Endothelial cell of hepatic sinusoid (primary cell): ENCODE measurements around the gene PRKCZ.

Source experiments
- in situ Hi-C: cut with HindIII; loops from 2 replicates; pipeline ENCODE4 v1.10.0; 2017; ENCODE audit warnings: low sequenced_read_pairs

PRKCZ gene

GRCh38 chr1:2060072-2060471 lies 9.9 kb downstream of the PRKCZ start:
- in situ Hi-C loops: no loop called here

GRCh38 chr1:2060535-2060934 lies 10.3 kb downstream of the PRKCZ start:
- in situ Hi-C loops: no loop called here

DNA sequence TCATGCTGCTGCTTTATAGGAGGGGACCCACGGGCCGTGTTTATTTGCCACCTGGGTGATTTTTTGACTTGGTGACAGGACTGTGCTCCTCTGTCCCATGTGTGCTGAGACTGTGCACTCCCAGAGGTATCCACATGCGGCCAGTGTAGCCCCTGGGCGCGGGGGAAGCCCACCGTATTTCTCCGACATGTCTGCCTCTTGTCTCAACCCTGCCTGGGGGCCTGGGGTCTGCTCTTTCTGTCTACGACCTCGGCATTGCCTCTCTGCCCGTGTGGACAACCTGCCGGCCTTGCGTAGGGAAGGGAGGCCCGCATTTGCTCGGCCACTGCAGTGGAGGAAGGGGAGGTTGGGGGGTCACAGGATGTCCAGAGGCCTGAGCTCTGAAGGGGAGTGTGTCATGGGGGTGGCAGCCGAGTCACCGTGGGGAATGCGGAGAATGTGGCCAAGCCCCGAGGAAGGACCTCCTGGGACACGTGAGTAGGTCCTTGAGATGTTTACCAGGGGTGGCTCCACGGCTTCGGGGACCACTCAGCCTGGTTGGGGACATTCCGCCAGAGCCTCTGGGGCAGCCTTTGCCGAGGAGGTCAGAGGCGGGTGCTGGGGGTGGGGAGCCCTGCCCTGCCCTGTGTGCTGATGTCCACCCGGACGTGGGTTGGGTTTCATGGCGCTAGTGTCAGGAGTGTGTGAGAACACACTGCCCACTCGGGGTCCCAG lies 11.0 kb downstream of the PRKCZ start:
- in situ Hi-C loops: no loop called here

DNA sequence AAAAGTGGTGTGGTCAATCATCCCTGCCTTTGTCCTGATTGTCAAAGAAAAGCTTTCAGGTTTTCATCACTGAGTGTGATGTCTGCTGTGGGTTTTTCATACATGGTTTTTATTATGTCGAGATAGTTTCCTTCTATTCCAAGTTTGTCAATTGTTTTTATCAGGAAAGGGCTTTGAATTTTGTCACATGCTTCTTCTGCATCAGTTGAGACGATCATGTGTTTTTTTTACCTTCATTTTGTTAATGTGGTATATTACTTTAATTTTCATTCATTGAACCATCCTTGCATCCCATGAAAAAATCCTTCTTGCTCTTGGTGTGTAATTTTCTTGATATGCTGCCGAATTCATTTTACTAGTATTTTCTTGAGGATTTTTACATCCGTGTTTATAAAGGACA lies 15.5 kb downstream of the PRKCZ start:
- in situ Hi-C loops: no loop called here

DNA sequence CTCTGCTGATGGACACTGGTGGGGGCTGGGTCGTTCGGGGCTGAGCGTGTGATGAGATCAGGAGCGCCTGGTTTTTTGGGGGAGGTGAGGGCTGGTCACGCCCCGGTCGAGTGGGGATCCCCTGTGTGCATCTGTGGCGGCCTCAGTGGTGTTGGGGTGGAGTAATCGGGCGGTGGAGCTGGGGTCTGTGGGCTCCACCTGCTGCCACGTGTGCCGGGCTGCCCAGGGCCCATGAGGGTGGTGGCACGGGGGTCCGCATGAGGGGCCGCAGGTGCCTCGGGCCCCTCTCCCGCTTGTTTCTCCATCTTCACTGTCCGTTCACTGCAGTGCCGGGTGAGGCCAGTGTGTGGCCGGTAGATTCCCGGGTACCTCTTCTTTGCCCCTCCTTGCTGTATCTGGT lies 17.2 kb downstream of the PRKCZ start:
- in situ Hi-C loops: no loop called here

GRCh38 chr1:2067981-2068380 lies 17.8 kb downstream of the PRKCZ start:
- in situ Hi-C loops: no loop called here

DNA sequence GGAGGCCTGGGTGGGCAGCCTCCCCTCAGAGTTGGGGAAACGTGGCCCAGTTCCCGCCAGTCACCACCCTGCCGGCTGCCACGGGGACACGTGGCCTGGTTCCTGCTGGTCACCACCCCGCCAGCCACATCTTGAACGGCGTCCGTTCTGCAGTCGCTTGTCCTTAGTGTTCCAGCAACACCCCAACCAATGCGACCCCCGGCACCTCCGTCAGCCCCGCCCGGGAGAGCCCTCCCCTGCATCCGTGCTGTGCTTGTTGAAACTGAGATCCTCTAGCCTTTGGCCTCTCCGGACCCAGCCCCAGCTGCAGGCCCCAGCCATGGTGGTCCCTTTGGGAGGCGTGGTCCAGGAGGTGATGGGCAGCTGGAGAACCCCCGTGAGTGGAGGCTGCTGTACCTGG lies 18.7 kb downstream of the PRKCZ start:
- in situ Hi-C loops: no loop called here

DNA sequence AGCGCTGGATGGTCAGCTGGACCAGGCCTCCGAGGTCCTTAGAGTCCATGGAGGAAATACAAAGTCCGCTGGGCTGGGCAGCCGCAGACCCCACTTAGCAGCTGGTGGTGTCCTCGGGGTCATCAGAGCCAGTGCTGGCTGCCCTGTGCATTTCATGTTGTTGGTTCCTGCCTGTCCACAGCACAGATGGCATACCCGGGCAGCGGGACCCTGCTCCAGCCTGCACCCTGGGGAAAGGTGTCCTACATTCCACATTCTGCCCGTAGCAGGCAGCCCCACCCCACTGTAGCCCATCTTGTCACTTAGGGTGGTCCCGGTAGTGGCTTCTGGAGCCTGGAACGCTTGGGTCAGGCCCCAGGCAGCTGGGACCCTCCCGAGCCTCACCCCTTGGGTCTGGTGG lies 19.8 kb downstream of the PRKCZ start:
- in situ Hi-C loops: loop anchor here (5.0 kb wide), 1 partner anchor 87 kb away; no protein-coding TSS in a partner anchor

DNA sequence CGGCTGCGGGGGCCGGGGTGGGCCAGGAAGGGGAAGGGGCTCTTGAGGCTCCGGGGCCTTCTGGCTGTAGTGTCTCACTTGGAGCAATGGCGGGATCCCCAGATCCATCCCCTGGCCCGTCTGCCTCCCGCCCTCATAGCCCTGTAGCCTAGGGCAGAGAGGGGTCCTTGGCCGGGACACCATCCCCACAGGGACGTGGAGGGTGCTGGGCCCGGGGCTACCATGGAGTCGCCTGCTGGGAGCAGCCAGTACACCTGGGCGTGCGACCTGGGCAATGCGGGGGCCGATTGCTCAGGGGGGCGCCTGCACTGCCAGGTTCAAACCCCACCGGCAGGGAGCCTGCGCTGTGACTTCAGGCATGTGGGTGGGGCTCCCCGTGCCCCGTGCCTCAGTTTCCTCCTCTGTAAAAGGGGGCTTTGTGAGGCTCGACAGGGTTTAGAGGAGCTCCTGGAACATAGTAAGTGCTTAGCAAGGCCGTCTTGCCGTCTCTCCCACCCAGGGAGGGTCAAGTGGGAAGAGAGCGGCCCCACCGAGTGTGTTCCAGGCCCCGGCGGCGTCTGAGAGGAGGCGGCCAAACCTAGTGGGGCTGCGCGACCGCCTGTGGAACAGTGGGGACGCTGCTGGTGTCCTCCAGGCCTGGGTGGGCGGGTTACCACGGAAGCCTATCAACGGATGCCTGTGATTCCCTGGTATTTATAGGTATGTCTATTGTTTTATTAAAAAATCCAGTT lies 20.8 kb downstream of the PRKCZ start:
- in situ Hi-C loops: loop anchor here (5.0 kb wide), 1 partner anchor 86 kb away; no protein-coding TSS in a partner anchor

DNA sequence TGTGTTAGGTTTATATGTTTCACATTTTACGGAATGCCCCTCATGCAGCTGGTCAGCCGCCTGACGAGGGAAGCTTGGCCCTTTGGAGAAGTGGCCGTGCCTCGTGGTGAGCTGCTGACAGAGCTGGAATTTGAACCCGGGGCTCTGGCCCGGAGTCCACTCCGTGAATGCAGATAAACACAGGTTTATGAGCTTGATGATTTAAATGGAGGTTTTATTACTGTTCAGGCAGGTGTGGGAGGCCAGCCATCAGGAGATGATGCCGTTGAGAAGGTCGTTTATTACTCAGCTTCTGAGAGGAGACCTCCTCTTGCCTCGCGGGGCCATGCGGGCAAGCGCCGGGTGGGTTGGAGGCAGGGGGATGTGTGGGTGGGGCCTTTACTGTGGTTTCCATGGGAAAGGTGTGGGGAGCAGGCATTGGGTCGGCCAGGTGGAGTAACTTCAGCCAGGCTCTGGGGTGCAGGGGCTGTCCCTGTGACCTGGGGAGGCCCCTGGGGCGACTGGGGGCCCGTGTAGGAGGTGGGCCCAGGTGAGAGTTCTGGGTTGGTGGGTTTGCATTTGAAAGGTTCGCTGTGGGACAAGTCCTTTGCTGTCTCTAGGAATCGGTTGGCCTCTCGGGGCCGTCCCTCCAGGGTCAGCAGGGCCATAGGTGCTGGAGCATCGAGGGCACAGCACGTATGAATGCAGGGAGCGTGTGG lies 22.0 kb downstream of the PRKCZ start:
- in situ Hi-C loops: loop anchor here (5.0 kb wide), 1 partner anchor 85 kb away; no protein-coding TSS in a partner anchor

- in situ Hi-C loops: loop anchor here (5.0 kb wide), 1 partner anchor 84 kb away; no protein-coding TSS in a partner anchor
Measured at GRCh38 chr1:2072891-2073290, 22.7 kb downstream of the PRKCZ start.

DNA sequence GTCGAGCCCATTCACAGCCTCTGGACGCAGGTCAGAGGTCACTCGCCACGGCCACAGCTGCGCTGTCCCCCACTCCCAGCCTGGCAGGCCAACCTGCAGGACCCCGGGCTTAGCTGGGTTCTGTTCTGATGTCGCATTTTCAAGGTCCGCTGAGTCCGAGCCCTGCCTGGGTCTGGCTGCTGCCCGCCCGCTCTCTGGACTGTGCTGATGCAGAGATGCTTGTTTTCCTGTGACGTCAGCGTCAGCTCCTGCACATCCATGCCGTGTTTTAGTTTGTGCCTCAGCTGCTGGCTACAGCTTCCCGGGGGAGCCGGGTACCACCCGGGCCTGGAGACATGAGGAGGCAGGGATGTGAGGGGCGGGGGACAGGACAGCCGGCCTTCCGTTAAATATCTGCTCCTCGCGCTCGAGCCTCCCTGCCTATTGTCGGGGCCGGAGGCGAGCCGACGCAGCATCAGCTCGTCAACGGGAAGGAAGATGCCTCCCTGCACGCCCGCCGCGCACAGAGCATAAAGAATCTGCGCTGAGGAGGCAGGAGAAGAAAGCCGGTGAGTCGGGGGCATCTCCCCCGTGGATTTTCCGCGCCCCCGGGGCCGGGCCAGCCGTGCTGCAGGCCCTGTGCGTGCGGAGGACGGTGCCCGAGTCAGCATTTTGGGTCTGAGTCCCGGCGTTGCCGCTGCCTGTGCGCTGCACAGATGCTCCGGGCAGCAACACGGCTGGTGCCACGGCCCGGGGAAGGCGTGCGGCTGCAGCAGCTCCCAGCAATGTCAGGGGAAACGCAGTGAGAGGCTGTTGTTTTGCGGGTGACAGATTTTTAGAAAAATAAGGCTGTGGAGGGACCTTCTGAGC lies 23.4 kb downstream of the PRKCZ start:
- in situ Hi-C loops: loop anchor here (5.0 kb wide), 1 partner anchor 84 kb away; no protein-coding TSS in a partner anchor

DNA sequence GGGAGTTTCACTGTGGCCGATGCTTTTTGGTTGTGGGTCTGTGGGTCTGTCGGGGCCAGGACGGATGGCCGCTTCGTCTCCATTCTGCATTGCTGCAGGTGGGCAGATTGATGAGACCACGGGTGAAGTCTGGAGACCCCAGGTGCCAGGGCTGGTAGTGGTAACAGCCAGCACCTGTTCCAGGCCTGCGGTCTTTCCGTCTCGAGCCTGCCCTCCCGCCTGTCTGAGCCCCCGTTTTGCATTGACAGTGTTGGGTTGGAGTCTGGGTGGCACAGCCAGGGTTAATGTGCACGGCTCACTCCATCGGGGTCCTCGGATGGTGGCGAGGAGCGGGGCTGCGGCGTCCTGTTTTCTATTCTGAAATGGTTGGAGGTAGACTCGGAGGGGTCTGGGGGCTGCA lies 24.2 kb downstream of the PRKCZ start:
- in situ Hi-C loops: loop anchor here (5.0 kb wide), 1 partner anchor 83 kb away; no protein-coding TSS in a partner anchor

DNA sequence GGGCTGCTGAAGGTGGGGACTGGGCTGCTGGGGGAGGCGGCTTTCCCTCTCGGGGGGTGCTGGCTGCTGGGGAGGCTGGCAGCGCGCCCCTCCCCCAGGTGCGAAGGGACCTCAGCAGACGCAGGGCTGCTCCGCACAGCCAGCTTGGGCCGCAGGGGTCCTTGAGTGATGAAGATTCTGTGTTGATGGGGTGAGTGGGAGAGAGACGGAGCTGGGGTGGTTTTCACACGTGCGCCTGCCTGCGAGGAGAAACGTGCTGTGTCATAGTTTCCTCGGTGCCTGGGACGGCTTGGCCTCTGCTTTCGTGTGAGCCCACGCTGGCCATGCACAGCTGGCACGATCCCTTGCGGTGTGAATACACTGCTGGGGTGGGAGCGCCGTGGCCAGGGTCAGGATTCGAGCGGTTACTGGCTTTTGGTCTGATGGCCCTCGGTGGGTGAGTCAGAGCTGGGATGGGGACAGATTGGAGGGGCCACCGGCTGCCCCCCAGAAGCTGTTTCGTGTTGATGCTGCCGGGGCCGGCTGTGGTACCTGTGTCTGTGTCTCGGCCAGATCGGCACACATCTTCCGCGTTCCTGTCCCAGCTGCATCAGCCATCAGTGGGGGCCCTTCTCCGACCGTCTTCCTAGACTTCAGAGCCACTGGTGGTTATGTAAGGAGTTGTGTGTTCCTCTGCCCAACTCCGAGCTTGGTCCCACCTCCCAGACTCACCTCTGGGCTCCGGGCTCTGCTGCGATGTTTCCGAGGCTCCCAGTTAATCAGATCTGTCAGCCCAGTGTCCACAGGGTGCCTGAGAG lies 24.9 kb downstream of the PRKCZ start:
- in situ Hi-C loops: loop anchor here (5.0 kb wide), 1 partner anchor 82 kb away; no protein-coding TSS in a partner anchor

- in situ Hi-C loops: no loop called here
Measured at GRCh38 chr1:2076826-2077225, 26.6 kb downstream of the PRKCZ start.

GRCh38 chr1:2078170-2078569 lies 28.0 kb downstream of the PRKCZ start:
- in situ Hi-C loops: no loop called here

DNA sequence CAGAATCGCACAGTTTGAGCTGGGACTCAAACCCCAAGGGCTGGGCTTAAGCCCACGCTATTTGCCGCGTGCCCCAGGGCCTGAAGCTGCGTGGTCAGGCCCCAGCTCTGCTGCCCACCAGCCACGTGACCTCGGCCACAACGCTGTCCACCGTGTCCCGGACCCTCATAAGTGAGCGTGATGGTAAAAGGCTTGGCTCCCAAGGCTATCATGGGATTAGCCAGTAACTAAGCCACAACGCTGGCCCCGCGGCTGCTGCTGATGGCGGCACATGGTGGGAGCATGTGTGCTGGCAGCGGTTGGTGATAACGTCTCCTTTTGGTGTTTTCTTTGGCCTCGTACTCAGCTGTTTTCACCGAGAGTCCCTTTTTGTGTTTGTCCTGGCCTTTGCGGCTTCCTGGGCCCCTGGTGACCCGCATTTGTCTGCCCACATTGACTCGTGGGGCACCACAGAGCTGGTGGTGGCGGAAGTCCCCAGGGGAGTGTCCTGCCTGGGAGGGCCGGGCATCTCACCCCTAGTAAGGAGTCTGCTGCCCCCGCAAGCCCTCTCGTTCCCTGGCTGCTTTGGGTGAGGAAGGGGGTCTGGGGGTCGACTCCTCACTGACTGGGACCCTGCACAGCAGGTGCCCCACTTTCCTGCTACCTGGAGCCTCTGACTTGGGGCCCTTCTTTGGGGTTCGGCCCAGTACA lies 29.3 kb downstream of the PRKCZ start:
- in situ Hi-C loops: no loop called here

GRCh38 chr1:2080140-2080539 lies 29.9 kb downstream of the PRKCZ start:
- in situ Hi-C loops: no loop called here

DNA sequence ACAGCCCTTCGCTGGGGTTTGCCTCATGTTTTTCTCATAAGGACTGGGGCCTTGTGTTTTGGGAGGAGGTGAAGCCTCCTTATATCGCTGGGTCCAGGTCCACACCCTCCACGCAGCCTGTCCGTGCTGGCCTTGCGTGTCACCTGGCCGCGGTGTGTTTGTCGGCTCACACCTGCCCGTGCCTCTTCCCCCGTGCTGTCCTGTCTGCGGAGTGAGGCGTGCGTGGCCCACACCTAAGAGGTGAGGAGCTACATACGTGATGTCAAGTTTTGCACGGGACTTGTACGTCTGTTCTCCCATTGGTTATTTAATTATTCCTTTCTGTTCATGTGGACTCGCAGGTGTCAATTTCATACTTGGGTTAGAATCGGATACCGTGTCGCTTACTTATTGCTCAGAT lies 30.7 kb downstream of the PRKCZ start:
- in situ Hi-C loops: no loop called here
